ENCODE data around the gene SPAG8. TPM values are rescaled to one million over a fixed set of nuclear protein-coding genes. Genes with fewer than 3 reads are reported as not detected.

Gene SPAG8
- total RNA-seq, 2 donors from 2014 or later, result 0.68 to 9.2 TPM

DNA sequence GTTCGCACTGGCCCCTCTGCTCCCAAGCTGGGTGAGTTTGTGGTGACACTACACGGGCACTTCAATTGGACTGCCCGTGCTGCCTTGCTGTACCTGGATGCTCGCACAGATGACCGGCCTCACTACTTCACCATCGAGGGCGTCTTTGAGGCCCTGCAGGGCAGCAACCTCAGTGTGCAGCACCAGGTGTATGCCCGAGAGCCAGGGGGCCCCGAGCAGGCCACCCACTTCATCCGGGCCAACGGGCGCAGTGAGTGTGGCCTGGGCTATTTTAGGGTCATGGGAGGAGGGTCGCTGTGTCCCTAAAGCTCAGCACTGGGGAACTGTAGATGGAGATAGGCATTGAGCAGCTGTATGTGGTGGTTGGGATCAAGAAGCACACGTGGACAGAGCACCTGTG is 19.2 kb downstream of the SPAG8 start:
- no peaks in the 10 kb centered on the region for H3K27me3 ChIP-seq (replicated peaks; ENCODE audit: insufficient read depth)
- H3K4me1 ChIP-seq (replicated peaks), result no peaks in the 10 kb centered on the region
- WGBS, result 88% methylated on average over 14 of the region's 14 CpGs
- DNase-seq (ENCODE audit: low spot score), result no peak
- TF ChIP-seq POLR2A (IDR thresholded peaks at IDR 0.05) (no peak), POLR2AphosphoS5 (IDR thresholded peaks at IDR 0.05) (no peak)
- TF ChIP-seq, protein P1, sequence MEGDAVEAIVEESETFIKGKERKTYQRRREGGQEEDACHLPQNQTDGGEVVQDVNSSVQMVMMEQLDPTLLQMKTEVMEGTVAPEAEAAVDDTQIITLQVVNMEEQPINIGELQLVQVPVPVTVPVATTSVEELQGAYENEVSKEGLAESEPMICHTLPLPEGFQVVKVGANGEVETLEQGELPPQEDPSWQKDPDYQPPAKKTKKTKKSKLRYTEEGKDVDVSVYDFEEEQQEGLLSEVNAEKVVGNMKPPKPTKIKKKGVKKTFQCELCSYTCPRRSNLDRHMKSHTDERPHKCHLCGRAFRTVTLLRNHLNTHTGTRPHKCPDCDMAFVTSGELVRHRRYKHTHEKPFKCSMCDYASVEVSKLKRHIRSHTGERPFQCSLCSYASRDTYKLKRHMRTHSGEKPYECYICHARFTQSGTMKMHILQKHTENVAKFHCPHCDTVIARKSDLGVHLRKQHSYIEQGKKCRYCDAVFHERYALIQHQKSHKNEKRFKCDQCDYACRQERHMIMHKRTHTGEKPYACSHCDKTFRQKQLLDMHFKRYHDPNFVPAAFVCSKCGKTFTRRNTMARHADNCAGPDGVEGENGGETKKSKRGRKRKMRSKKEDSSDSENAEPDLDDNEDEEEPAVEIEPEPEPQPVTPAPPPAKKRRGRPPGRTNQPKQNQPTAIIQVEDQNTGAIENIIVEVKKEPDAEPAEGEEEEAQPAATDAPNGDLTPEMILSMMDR (IDR thresholded peaks at IDR 0.05), result no peak
- intact Hi-C loops (cut with DNase I), result no loop called here
- no peak overlapping the region for H3K27ac ChIP-seq
- H3K4me3 ChIP-seq, result no peak overlapping the region
- H3K36me3 ChIP-seq, result no peaks in the 10 kb centered on the region
- no peaks in the 10 kb centered on the region for H3K9me3 ChIP-seq

DNA sequence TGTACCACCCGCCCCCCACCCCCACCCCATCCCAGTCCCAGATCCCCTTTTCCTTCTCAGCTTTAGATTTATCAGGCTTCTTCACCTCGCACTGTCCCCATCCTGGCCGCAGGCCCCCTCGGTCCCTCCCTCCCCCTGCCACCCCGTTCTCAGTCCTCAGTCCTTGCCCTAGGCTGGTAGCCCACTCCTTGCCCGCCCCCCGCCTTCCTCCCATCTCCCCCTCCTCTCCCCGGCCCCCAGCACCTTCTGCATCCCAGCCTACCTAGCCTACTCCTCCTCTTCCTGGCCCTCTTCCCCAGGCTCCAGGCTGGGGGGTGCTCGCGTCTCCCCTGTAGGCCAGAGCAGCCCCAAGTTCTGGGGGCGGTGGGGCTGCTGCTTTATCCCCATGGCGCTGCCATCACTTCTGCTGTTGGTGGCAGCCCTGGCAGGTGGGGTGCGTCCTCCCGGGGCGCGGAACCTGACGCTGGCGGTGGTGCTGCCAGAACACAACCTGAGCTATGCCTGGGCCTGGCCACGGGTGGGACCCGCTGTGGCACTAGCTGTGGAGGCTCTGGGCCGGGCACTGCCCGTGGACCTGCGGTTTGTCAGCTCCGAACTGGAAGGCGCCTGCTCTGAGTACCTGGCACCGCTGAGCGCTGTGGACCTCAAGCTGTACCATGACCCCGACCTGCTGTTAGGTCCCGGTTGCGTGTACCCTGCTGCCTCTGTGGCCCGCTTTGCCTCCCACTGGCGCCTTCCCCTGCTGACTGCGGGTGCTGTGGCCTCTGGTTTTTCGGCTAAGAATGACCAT is 19.8 kb downstream of the SPAG8 start:
- H3K27me3 ChIP-seq (replicated peaks; ENCODE audit: insufficient read depth), result no peaks in the 10 kb centered on the region
- no peak for DNase-seq (ENCODE audit: low spot score)
- intact Hi-C loops (cut with DNase I), result no loop called here
- TF ChIP-seq, protein P1 (IDR thresholded peaks at IDR 0.05), result no peak
- TF ChIP-seq POLR2A (IDR thresholded peaks at IDR 0.05) (no peak), POLR2AphosphoS5 (IDR thresholded peaks at IDR 0.05) (no peak)
- no peaks in the 10 kb centered on the region for H3K4me1 ChIP-seq (replicated peaks)
- H3K27ac ChIP-seq, result peak overlapping the region; percentile 70 to 76
- H3K4me3 ChIP-seq, result peak overlapping the region; percentile 41 to 50
- 76% methylated on average over 32 of the region's 34 CpGs for WGBS
- no peaks in the 10 kb centered on the region for H3K9me3 ChIP-seq
- H3K36me3 ChIP-seq, result no peaks in the 10 kb centered on the region

DNA sequence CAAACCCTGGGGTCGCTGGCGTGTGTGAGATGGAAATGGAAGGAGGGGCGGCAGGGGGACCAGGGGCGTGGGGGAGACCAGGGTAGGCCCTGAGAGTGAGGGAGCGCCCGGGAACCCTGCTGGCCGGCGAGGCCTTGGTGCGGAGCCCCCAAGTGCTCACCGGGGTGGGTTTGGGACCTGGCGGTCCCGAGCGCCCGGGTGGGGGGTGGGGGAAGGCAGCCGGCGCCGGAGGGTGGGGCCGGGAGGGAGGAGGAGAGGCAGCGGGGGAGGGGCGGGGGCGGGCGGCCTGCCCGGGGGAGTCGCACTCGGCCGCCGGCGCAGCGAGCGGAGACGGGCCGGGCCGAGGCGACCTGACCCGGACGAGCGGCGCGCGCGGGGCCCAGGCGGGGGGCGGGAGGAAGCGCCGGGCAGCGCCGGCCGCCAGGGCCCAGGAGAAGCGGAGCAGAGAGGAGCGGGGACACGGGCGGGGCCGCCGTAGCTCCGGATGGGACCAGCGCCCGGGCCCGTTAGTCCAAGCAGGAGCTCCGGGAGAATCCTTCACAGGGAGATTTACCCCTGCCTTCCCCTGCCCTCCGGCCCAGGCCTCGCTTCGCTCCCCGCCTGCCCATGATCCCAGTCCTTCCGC is 20.7 kb downstream of the SPAG8 start, which contains the start of gene NPR2:
Gene NPR2 (plus strand): TSS at position 295 of the 625 bp plus-strand sequence. CDS start 818 bp downstream, outside the sequence.
- peak within 1 kb of the TSS; percentile 41 to 50 for H3K4me3 ChIP-seq
- H3K36me3 ChIP-seq, result no peaks in the 10 kb centered on the region
- H3K27ac ChIP-seq, result peak within 1 kb of the TSS; percentile 70 to 76
- WGBS, result 14% methylated on average over 30 of the region's 64 CpGs
- no peaks in the 10 kb centered on the region for H3K4me1 ChIP-seq (replicated peaks)
- no peak for TF ChIP-seq POLR2A (IDR thresholded peaks at IDR 0.05)
- TF ChIP-seq POLR2AphosphoS5 (IDR thresholded peaks at IDR 0.05), result no peak
- TF ChIP-seq, protein P1 (IDR thresholded peaks at IDR 0.05), result peak in 1 of 4 experiments; percentile 16
- H3K9me3 ChIP-seq, result no peaks in the 10 kb centered on the region
- H3K27me3 ChIP-seq (replicated peaks; ENCODE audit: insufficient read depth), result no peaks in the 10 kb centered on the region
- intact Hi-C loops (cut with DNase I), result loop anchor here (2.0 kb wide), 1 partner anchor 35 kb away; no protein-coding TSS in a partner anchor
- no peak for DNase-seq (ENCODE audit: low spot score)

DNA sequence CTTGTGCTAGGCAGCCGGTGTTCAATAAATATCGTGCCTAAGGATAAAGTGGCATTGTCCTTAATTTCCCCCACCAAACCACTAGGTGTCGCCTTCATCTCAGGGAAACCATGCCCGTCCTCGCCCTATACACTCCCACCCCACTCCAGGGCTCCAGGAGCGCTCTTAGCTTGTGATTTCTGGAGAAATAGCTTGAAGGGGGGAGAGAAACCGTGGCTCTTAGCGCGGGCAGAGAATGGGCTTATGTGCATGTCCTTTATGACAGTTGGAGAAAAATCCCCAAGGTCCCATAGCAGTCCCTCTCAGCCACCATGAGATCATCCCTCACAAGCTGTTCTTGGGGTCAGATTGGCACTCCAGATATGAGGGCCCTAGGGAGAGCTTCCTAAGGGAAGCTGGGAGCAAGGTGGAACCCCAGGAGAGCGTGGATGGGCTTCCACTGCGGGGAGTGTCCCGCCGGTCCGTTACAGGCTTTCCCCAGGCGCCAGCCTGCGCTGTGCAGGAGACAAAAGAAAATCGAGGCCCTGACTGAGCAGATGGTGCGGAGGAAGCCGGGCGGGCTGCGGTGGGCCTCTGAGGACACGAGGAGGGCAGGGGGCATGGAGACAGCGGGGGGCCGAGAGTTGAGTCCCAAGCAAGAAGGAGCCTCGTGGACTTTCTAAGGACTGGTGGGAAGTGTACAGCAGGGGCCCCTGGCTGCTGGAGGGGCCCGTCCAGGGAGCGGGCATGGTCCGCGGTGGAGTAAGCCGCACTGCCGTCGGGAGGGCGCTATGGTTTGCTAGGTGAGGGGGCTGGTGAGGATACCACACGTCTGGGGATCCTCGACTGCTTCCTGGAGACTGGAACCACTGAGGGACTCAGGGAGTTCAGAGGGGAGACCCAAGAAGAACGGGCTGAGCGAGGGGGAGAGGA is 21.4 kb downstream of the SPAG8 start:
- peak; percentile 74 for DNase-seq (ENCODE audit: low spot score)
- Histone ChIP-seq H3K9me3 (no peaks in the 10 kb centered on the region), H3K27me3 (replicated peaks; ENCODE audit: insufficient read depth) (no peaks in the 10 kb centered on the region), H3K36me3 (no peaks in the 10 kb centered on the region), H3K4me1 (replicated peaks) (no peaks in the 10 kb centered on the region), H3K4me3 (peak overlapping the region; percentile 41 to 50), H3K27ac (peak overlapping the region; percentile 36 to 76)
- TF ChIP-seq POLR2A (IDR thresholded peaks at IDR 0.05), result no peak
- TF ChIP-seq, protein P1 (IDR thresholded peaks at IDR 0.05), result peak; percentile 70 to 90 (median 84)
- TF ChIP-seq POLR2AphosphoS5 (IDR thresholded peaks at IDR 0.05), result peak; percentile 69
- intact Hi-C loops (cut with DNase I), result loop anchor here (1.0 to 2.0 kb wide), 2 partner anchors 36 to 91 kb away; no protein-coding TSS in a partner anchor
- 53% methylated on average over 37 of the region's 37 CpGs for WGBS

Measured in prostate gland (tissue), 2 donors.